HepG2 (cell line): ENCODE results near the gene GRK4. TPM values are rescaled to one million over a fixed set of nuclear protein-coding genes. Genes with fewer than 3 reads are reported as not detected.

Source experiments
- ATF1 ChIP-seq: IDR thresholded peaks from 2 replicates; pipeline ENCODE4 v1.6.1; 2016; ENCODE audit warnings: mild to moderate bottlenecking, control low read depth
- CSRNP2 ChIP-seq: sonication (generic); formaldehyde crosslinking; conservative IDR thresholded peaks from 2 replicates; pipeline ENCODE4 v1.8.0; 2022; ENCODE audit warnings: low read depth, missing genetic modification reagents
- EP300 ChIP-seq, 3 experiments: sonication (generic) in 1 of 3; formaldehyde crosslinking in 1 of 3; IDR thresholded peaks; 2 replicates each; pipeline versions ENCODE4 v1.5.1 to v1.6.1; 2011 to 2020; ENCODE audit warnings: low read depth in 2 of 3, low read length in 2 of 3, borderline replicate concordance in 1 of 3, improper control_type of control experiment in 1 of 3, mild to moderate bottlenecking in 1 of 3, missing genetic modification reagents in 1 of 3, moderate library complexity in 1 of 3
- HOXA5 ChIP-seq: sonication (generic); formaldehyde crosslinking; IDR thresholded peaks from 2 replicates; pipeline ENCODE4 v1.4.0; 2020; ENCODE audit warnings: missing genetic modification reagents
- NFKBIZ ChIP-seq: IDR thresholded peaks from 2 replicates; pipeline ENCODE4 v1.6.1; 2018; ENCODE audit warnings: missing genetic modification reagents, missing compliant biosample characterization
- PRDM4 ChIP-seq: sonication (generic); formaldehyde crosslinking; IDR thresholded peaks from 2 replicates; pipeline ENCODE4 v1.9.0; 2021; ENCODE audit warnings: missing genetic modification reagents, borderline replicate concordance
- ZNF296 ChIP-seq: sonication (generic); formaldehyde crosslinking; conservative IDR thresholded peaks from 2 replicates; pipeline ENCODE4 v1.5.0; 2020; ENCODE audit warnings: mild to moderate bottlenecking, missing genetic modification reagents
- ZNF674 ChIP-seq: sonication (generic); formaldehyde crosslinking; IDR thresholded peaks from 2 replicates; pipeline ENCODE4 v1.5.0; 2020; ENCODE audit warnings: low read depth, mild to moderate bottlenecking, missing genetic modification reagents
- polyA plus RNA-seq, 8 experiments: library from polyadenylated mRNA; depleted of rRNA in 3 of 8; stranded (reverse) in 7 of 8; unstranded in 1 of 8; fragments of >200 nt; fragmentation: Illumina TruSeq in 4 of 8; extraction: Trizol in 4 of 8; gene quantifications; 2 replicates each; pipeline versions ENCODE4 v1.2.1 to v1.2.3, GENCODE V29; 2011 to 2016; ENCODE audit warnings: low read depth in 4 of 8, missing spikeins in 1 of 8, mixed read lengths in 1 of 8; ENCODE audit not compliant: insufficient read depth in 1 of 8
- total RNA-seq, 5 experiments: library from RNA; depleted of rRNA; stranded (reverse); fragments of >200 nt; fragmentation: Illumina TruSeq; extraction: Trizol; gene quantifications; 2 replicates each; pipeline ENCODE4 v1.2.3, GENCODE V29; 2016; ENCODE audit warnings: low read depth in 1 of 5
- TF ChIP-seq, protein P1 (sequence below): IDR thresholded peaks from 2 replicates; pipeline ENCODE4 v1.6.1; 2016; ENCODE audit warnings: missing genetic modification reagents, missing compliant biosample characterization
- TF ChIP-seq, protein P2 (sequence below): sonication (generic); formaldehyde crosslinking; IDR thresholded peaks from 2 replicates; pipeline ENCODE4 v1.4.0; 2020; ENCODE audit warnings: low read depth, missing genetic modification reagents
- TF ChIP-seq, protein P3 (sequence below): sonication (generic); formaldehyde crosslinking; IDR thresholded peaks from 2 replicates; pipeline ENCODE4 v1.5.1; 2020; ENCODE audit warnings: mild to moderate bottlenecking, missing genetic modification reagents, moderate library complexity
- TF ChIP-seq, protein P4 (sequence below): fragments of 450-650 bp; IDR thresholded peaks from 2 replicates; pipeline ENCODE4 v1.6.1; 2016

GRK4 gene
- total and polyA plus RNA-seq, 2 of the 13 experiments (the other 11 are each of a cell fraction or from before 2014, with no cell fraction given) = 1.8 to 2.0 TPM

DNA sequence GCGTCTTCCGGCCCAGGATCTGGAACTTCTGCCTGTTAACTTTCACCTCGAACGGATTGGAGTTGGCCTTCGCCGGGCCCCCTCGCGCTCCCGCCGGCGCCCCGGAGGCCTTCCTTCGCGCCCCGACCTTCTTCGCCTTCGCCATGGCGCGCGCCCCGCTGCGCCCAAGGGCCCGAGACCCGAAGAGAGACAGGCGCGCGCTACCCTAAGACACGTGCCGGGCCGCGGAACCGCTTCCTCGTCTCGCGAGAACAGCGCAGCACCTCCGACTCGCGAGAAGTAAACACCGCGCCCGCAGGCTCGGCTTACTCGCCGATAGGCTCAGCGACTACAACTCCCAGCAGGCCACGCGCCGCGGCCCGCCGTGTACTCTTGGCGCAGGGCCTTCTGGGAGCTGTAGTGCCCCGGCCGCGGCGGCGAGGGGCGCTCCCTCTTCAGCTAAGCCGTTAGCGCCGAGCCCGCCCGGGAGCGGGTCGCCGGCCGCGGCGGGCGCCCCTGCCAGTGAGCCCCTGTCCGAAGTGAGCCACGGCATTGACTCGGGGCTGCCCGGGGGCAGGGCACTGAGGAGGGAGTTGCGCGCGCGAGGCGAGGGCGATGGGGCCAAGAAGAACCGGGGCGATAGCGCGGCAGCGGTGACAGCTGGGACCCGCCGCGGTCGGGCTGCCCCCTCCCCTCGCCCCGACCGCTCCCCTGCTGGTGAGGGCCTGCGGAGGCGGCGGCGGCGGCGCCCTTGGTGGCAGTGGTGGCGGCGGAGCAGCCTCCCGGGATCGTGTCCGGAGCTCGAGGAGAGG lies at the start of gene GRK4, which contains the start of gene NOP14 (continued):
- TF ChIP-seq, protein P1, sequence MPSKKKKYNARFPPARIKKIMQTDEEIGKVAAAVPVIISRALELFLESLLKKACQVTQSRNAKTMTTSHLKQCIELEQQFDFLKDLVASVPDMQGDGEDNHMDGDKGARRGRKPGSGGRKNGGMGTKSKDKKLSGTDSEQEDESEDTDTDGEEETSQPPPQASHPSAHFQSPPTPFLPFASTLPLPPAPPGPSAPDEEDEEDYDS (CRISPR knock-in tag) = peak; percentile 81
- TF ChIP-seq ZNF296 (CRISPR knock-in tag) = no peak
- TF ChIP-seq, protein P2, sequence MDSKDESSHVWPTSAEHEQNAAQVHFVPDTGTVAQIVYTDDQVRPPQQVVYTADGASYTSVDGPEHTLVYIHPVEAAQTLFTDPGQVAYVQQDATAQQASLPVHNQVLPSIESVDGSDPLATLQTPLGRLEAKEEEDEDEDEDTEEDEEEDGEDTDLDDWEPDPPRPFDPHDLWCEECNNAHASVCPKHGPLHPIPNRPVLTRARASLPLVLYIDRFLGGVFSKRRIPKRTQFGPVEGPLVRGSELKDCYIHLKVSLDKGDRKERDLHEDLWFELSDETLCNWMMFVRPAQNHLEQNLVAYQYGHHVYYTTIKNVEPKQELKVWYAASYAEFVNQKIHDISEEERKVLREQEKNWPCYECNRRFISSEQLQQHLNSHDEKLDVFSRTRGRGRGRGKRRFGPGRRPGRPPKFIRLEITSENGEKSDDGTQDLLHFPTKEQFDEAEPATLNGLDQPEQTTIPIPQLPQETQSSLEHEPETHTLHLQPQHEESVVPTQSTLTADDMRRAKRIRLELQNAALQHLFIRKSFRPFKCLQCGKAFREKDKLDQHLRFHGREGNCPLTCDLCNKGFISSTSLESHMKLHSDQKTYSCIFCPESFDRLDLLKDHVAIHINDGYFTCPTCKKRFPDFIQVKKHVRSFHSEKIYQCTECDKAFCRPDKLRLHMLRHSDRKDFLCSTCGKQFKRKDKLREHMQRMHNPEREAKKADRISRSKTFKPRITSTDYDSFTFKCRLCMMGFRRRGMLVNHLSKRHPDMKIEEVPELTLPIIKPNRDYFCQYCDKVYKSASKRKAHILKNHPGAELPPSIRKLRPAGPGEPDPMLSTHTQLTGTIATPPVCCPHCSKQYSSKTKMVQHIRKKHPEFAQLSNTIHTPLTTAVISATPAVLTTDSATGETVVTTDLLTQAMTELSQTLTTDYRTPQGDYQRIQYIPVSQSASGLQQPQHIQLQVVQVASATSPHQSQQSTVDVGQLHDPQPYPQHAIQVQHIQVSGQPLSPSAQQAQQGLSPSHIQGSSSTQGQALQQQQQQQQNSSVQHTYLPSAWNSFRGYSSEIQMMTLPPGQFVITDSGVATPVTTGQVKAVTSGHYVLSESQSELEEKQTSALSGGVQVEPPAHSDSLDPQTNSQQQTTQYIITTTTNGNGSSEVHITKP (CRISPR knock-in tag) = no peak; the same call in 1 of the 2 replicates
- TF ChIP-seq CSRNP2 (CRISPR knock-in tag) = peak; percentile 81; the same call in 1 of the 2 replicates
- peak; percentile 86; the same call in 1 of the 2 replicates for TF ChIP-seq NFKBIZ (CRISPR knock-in tag)
- TF ChIP-seq, protein P3, sequence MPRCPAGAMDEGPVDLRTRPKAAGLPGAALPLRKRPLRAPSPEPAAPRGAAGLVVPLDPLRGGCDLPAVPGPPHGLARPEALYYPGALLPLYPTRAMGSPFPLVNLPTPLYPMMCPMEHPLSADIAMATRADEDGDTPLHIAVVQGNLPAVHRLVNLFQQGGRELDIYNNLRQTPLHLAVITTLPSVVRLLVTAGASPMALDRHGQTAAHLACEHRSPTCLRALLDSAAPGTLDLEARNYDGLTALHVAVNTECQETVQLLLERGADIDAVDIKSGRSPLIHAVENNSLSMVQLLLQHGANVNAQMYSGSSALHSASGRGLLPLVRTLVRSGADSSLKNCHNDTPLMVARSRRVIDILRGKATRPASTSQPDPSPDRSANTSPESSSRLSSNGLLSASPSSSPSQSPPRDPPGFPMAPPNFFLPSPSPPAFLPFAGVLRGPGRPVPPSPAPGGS (CRISPR knock-in tag) = peak; percentile 97
- TF ChIP-seq, protein P4, sequence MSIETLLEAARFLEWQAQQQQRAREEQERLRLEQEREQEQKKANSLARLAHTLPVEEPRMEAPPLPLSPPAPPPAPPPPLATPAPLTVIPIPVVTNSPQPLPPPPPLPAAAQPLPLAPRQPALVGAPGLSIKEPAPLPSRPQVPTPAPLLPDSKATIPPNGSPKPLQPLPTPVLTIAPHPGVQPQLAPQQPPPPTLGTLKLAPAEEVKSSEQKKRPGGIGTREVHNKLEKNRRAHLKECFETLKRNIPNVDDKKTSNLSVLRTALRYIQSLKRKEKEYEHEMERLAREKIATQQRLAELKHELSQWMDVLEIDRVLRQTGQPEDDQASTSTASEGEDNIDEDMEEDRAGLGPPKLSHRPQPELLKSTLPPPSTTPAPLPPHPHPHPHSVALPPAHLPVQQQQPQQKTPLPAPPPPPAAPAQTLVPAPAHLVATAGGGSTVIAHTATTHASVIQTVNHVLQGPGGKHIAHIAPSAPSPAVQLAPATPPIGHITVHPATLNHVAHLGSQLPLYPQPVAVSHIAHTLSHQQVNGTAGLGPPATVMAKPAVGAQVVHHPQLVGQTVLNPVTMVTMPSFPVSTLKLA = peak; percentile 91
- peak; percentile 61 for TF ChIP-seq HOXA5 (CRISPR knock-in tag)
- TF ChIP-seq PRDM4 (CRISPR knock-in tag) = no peak
- no peak for TF ChIP-seq ATF1
- peak in 1 of 2 experiments; percentile 27; a peak in 2 of 4 replicates for TF ChIP-seq EP300 (IDR thresholded peaks at IDR 0.05; ENCODE audit: low read depth in 2 of 2, low read length in 2 of 2)
- TF ChIP-seq EP300 (CRISPR knock-in tag; IDR thresholded peaks at IDR 0.05; ENCODE audit: borderline replicate concordance) = 0 out of 2 replicates have a peak, but pooled peaks have one; percentile 37
- TF ChIP-seq ZNF674 (CRISPR knock-in tag) = 0 out of 2 replicates have a peak, but pooled peaks have one; percentile 83
